ENCODE data around the gene ZNF444. TPM values are rescaled to one million over a fixed set of nuclear protein-coding genes. Genes with fewer than 3 reads are reported as not detected.
"Not testable (repeated sequence)": the region's sequence is repeated elsewhere in the genome, so short reads cannot be mapped to it uniquely, and the experiment has no call there.

Gene ZNF444
- total RNA-seq, 4 donors from 2014 or later, result 10.6 to 22.1 (median 15.6) TPM

GRCh38 chr19:56097306-56097705, 43.8 kb upstream of the ZNF444 start:
- no peak for TF ChIP-seq CTCF (IDR thresholded peaks at IDR 0.05)
- TF ChIP-seq POLR2A (IDR thresholded peaks at IDR 0.05), result no peak
- Histone ChIP-seq H3K27ac (no peak overlapping the region), H3K27me3 (no peaks in the 10 kb centered on the region), H3K4me3 (no peak overlapping the region), H3K36me3 (peaks cover 10 to 92% (median 13%) of the 10 kb centered on the region in 3 donors), H3K4me1 (peaks cover 0 to 5% (median 0%) of the 10 kb centered on the region in 3 donors), H3K9me3 (no peaks in the 10 kb centered on the region)
- intact Hi-C loops (cut with DNase I), result no loop called here
- DNase-seq, result no peak
- 68 to 83% methylated on average over 17 to 23 of the region's 23 CpGs for WGBS, 2 donors

- H3K9me3 ChIP-seq, result no peaks in the 10 kb centered on the region
- WGBS, 2 donors, result 80% methylated on average over 2 of the region's 7 CpGs; no CpG with 5 or more reads in 1 of the 2 donors
- intact Hi-C loops (cut with DNase I), result no loop called here
- H3K27ac ChIP-seq, result no peak overlapping the region
- no peaks in the 10 kb centered on the region for H3K27me3 ChIP-seq
- DNase-seq, result no peak
- H3K36me3 ChIP-seq, result peaks cover 10 to 94% (median 18%) of the 10 kb centered on the region in 3 donors
- TF ChIP-seq POLR2A (IDR thresholded peaks at IDR 0.05) (no peak), CTCF (IDR thresholded peaks at IDR 0.05) (no peak)
- H3K4me3 ChIP-seq, result no peak overlapping the region
- peaks cover 0 to 8% (median 0%) of the 10 kb centered on the region in 3 donors for H3K4me1 ChIP-seq
Observed at GRCh38 chr19:56097776-56098175, 43.3 kb upstream of the ZNF444 start.

GRCh38 chr19:56098237-56098636, 42.9 kb upstream of the ZNF444 start:
- WGBS, 2 donors, result 88% methylated on average over 17 of the region's 21 CpGs; no CpG with 5 or more reads in 1 of the 2 donors
- H3K27ac ChIP-seq; H3K27me3 ChIP-seq; H3K4me3 ChIP-seq; DNase-seq; intact Hi-C loops (cut with DNase I); H3K9me3 ChIP-seq: not testable (repeated sequence)
- Histone ChIP-seq H3K4me1 (peaks cover 0 to 12% (median 0%) of the 10 kb centered on the region in 3 donors), H3K36me3 (peaks cover 10 to 94% (median 19%) of the 10 kb centered on the region in 3 donors)

GRCh38 chr19:56098731-56099568, 42.1 kb upstream of the ZNF444 start:
- Histone ChIP-seq H3K27ac (no peak overlapping the region), H3K36me3 (peaks cover 10 to 90% (median 19%) of the 10 kb centered on the region in 3 donors), H3K27me3 (no peaks in the 10 kb centered on the region), H3K9me3 (no peaks in the 10 kb centered on the region), H3K4me3 (no peak overlapping the region), H3K4me1 (peaks cover 0 to 15% (median 0%) of the 10 kb centered on the region in 3 donors)
- no peak for DNase-seq
- TF ChIP-seq CTCF (IDR thresholded peaks at IDR 0.05), result no peak
- TF ChIP-seq POLR2A (IDR thresholded peaks at IDR 0.05), result no peak
- intact Hi-C loops (cut with DNase I), result no loop called here
- WGBS, 2 donors, result 95 to 99% methylated on average over 15 to 20 of the region's 34 CpGs

- Histone ChIP-seq H3K27me3 (no peaks in the 10 kb centered on the region), H3K4me3 (no peak overlapping the region), H3K4me1 (peaks cover 0 to 21% (median 5%) of the 10 kb centered on the region in 3 donors), H3K36me3 (peaks cover 10 to 81% (median 19%) of the 10 kb centered on the region in 3 donors), H3K27ac (no peak overlapping the region), H3K9me3 (no peaks in the 10 kb centered on the region)
- WGBS, 2 donors, result 90 to 91% methylated on average over 13 to 15 of the region's 31 CpGs
- TF ChIP-seq POLR2A (IDR thresholded peaks at IDR 0.05), result no peak
- no peak for TF ChIP-seq CTCF (IDR thresholded peaks at IDR 0.05)
- intact Hi-C loops (cut with DNase I), result loop anchor here (10.0 kb wide), 1 partner anchor 55 kb away; no protein-coding TSS in a partner anchor
- DNase-seq, result no peak
Observed at GRCh38 chr19:56099638-56100539, 41.2 kb upstream of the ZNF444 start.

All from esophagus squamous epithelium (tissue), 5 donors.